PC-3 (cell line): Measurements from ENCODE around the gene ALCAM. TPM values are rescaled to one million over a fixed set of nuclear protein-coding genes. Genes with fewer than 3 reads are reported as not detected.

ENCODE experiments used
- ATAC-seq: fragments of 200-7000 bp; cut with Tn5 transposase; 2 replicates; pipeline ENCODE4 v1.9.1; 2020; ENCODE audit warnings: mild to moderate bottlenecking, moderate library complexity
- BruUV-seq: library from RNA; stranded (reverse); fragments of 400-500 nt; replicated peaks from 2 replicates; lab custom pipeline; 2021; lab: Mats Ljungman, UMichigan
- CTCF ChIA-PET: fragments of 300-600 bp; sonication (Branson Sonifier 250); formaldehyde crosslinking; loops from one replicate; lab custom pipeline; 2022; ENCODE audit warnings: antibody characterized with exemption; lab: Charles Lee
- POLR2A ChIA-PET: fragments of 300-600 bp; sonication (Branson Sonifier 250); formaldehyde crosslinking; loops from one replicate; lab custom pipeline; 2022; ENCODE audit warnings: antibody characterized with exemption; ENCODE audit not compliant: unreplicated experiment; lab: Charles Lee
- DNase-seq: peaks from one replicate; pipeline ENCODE4 v3.0.0-alpha.2; 2015
- H2AFZ ChIP-seq: fragments of 300-600 bp; sonication (generic); 2 replicates; pipeline ENCODE4 v1.6.0; 2016; ENCODE audit warnings: antibody characterized with exemption, low read length
- H3F3A ChIP-seq: fragments of 300-600 bp; sonication (generic); one replicate; pipeline ENCODE4 v1.6.0; 2017; ENCODE audit warnings: antibody characterized with exemption, low read length, control low read depth, mild to moderate bottlenecking; ENCODE audit not compliant: unreplicated experiment
- H3K27ac ChIP-seq: fragments of 300-600 bp; sonication (generic); 2 replicates; pipeline ENCODE4 v1.5.1; 2016; ENCODE audit warnings: mild to moderate bottlenecking, low read length
- H3K27me3 ChIP-seq: fragments of 300-600 bp; sonication (generic); 2 replicates; pipeline ENCODE4 v1.6.1; 2016; ENCODE audit warnings: low read length, mixed read lengths
- H3K36me3 ChIP-seq: fragments of 300-600 bp; sonication (generic); 2 replicates; pipeline ENCODE4 v1.6.1; 2016; ENCODE audit warnings: low read depth, mixed run types, low read length, mixed read lengths
- H3K4me1 ChIP-seq: fragments of 300-600 bp; sonication (generic); 2 replicates; pipeline ENCODE4 v1.5.1; 2016; ENCODE audit warnings: low read length; ENCODE audit not compliant: insufficient read depth
- H3K4me2 ChIP-seq: fragments of 300-600 bp; sonication (generic); 2 replicates; pipeline ENCODE4 v1.6.0; 2016; ENCODE audit warnings: low read length
- H3K4me3 ChIP-seq: fragments of 300-600 bp; sonication (generic); 2 replicates; pipeline ENCODE4 v1.5.1; 2016; ENCODE audit warnings: mild to moderate bottlenecking, low read length, mixed read lengths
- H3K79me2 ChIP-seq: fragments of 300-600 bp; sonication (generic); 2 replicates; pipeline ENCODE4 v1.6.1; 2017; ENCODE audit warnings: low read length, mixed read lengths
- H3K9ac ChIP-seq: fragments of 300-600 bp; sonication (generic); 2 replicates; pipeline ENCODE4 v1.6.0; 2016; ENCODE audit warnings: mild to moderate bottlenecking, low read length
- H3K9me2 ChIP-seq: fragments of 300-600 bp; sonication (generic); replicated peaks from 2 replicates; pipeline ENCODE4 v1.6.1; 2016; ENCODE audit warnings: mixed run types, low read length, mixed read lengths
- H3K9me3 ChIP-seq: fragments of 300-600 bp; sonication (generic); 2 replicates; pipeline ENCODE4 v1.6.1; 2016; ENCODE audit warnings: low read length, mixed read lengths
- H4K20me1 ChIP-seq: fragments of 300-600 bp; sonication (generic); 2 replicates; pipeline ENCODE4 v1.6.1; 2016; ENCODE audit warnings: low read length, mixed read lengths
- CTCF ChIP-seq: fragments of 300-600 bp; sonication (generic); conservative IDR thresholded peaks from 2 replicates; pipeline ENCODE4 v1.5.1; 2017; ENCODE audit warnings: antibody characterized with exemption, low read depth, mild to moderate bottlenecking, low read length
- EZH2 ChIP-seq: fragments of 300-600 bp; sonication (generic); IDR thresholded peaks from one replicate; pipeline ENCODE4 v1.6.1; 2017; ENCODE audit warnings: antibody characterized with exemption, mild to moderate bottlenecking, low read length; ENCODE audit not compliant: unreplicated experiment
- EZH2phosphoT487 ChIP-seq: fragments of 300-600 bp; sonication (generic); IDR thresholded peaks from 2 replicates; pipeline ENCODE4 v1.6.1; 2018; ENCODE audit warnings: mild to moderate bottlenecking, antibody characterized with exemption, low read length, borderline replicate concordance
- intact Hi-C: fragments of 100-400 bp; cut with micrococcal nuclease; formaldehyde crosslinking; loops from 2 replicates; pipeline ENCODE4 v1.9.0; 2023
- total RNA-seq: library from RNA; depleted of rRNA; stranded (reverse); fragments of >200 nt; gene quantifications from 2 replicates; pipeline ENCODE4 v1.2.3, GENCODE V29; 2014

Gene ALCAM
- total RNA-seq, 1 experiment from 2014 or later = 169 TPM

- TF ChIP-seq EZH2 (no peak), EZH2phosphoT487 (no peak), CTCF (no peak)
- Histone ChIP-seq H3F3A (no peaks in the 10 kb centered on the region), H3K36me3 (no peaks in the 10 kb centered on the region), H3K9ac (no peak overlapping the region), H3K9me2 (no peaks in the 10 kb centered on the region), H3K4me2 (no peak overlapping the region), H2AFZ (no peak overlapping the region), H3K27ac (no peak overlapping the region), H3K4me3 (no peak overlapping the region), H3K9me3 (no peaks in the 10 kb centered on the region), H3K27me3 (no peaks in the 10 kb centered on the region), H3K4me1 (no peaks in the 10 kb centered on the region), H4K20me1 (no peaks in the 10 kb centered on the region), H3K79me2 (no peaks in the 10 kb centered on the region)
- CTCF ChIA-PET = no interaction called here
- no peak for ATAC-seq
- DNase-seq = no peak
- BruUV-seq = no TSS peak
- intact Hi-C loops = no loop called here
- POLR2A ChIA-PET = no interaction called here
Observed at GRCh38 chr3:105345156-105345555, 21.6 kb upstream of the ALCAM start.

- Histone ChIP-seq H3K27ac (no peak overlapping the region), H3K79me2 (no peaks in the 10 kb centered on the region), H3K4me2 (no peak overlapping the region), H3K4me1 (peaks cover 20% of the 10 kb centered on the region), H4K20me1 (no peaks in the 10 kb centered on the region), H3K27me3 (no peaks in the 10 kb centered on the region), H3K9ac (no peak overlapping the region), H3F3A (no peaks in the 10 kb centered on the region), H3K4me3 (no peak overlapping the region), H3K9me2 (no peaks in the 10 kb centered on the region), H3K36me3 (no peaks in the 10 kb centered on the region), H3K9me3 (no peaks in the 10 kb centered on the region), H2AFZ (no peak overlapping the region)
- BruUV-seq = no TSS peak
- POLR2A ChIA-PET = interaction anchor here (0.6 kb wide), 1 partner anchor 119 kb away, joined by 3 read pairs; no protein-coding TSS in a partner anchor
- intact Hi-C loops = no loop called here
- ATAC-seq (no peak), DNase-seq (no peak)
- CTCF ChIA-PET = no interaction called here
- no peak for TF ChIP-seq CTCF
- TF ChIP-seq EZH2phosphoT487 = no peak
- no peak for TF ChIP-seq EZH2
Observed at GRCh38 chr3:105347625-105348302, 18.9 kb upstream of the ALCAM start.

- H3K79me2 ChIP-seq = no peaks in the 10 kb centered on the region
- no peaks in the 10 kb centered on the region for H3K36me3 ChIP-seq
- TF ChIP-seq CTCF = no peak
- TF ChIP-seq EZH2phosphoT487 = no peak
- no peak for TF ChIP-seq EZH2
- no peak overlapping the region for H3K27ac ChIP-seq
- ATAC-seq (no peak), DNase-seq (no peak)
- H2AFZ ChIP-seq = no peak overlapping the region
- intact Hi-C loops = no loop called here
- H3K27me3 ChIP-seq = no peaks in the 10 kb centered on the region
- peaks cover 26% of the 10 kb centered on the region for H3K4me1 ChIP-seq
- H3K9me3 ChIP-seq = no peaks in the 10 kb centered on the region
- ChIA-PET POLR2A (interaction anchor here (0.6 kb wide), 1 partner anchor 120 kb away, joined by 3 read pairs; no protein-coding TSS in a partner anchor), CTCF (no interaction called here)
- no peak overlapping the region for H3K4me3 ChIP-seq
- H3K9me2 ChIP-seq = no peaks in the 10 kb centered on the region
- no peaks in the 10 kb centered on the region for H3F3A ChIP-seq
- BruUV-seq = no TSS peak
- no peak overlapping the region for H3K9ac ChIP-seq
- no peak overlapping the region for H3K4me2 ChIP-seq
- no peaks in the 10 kb centered on the region for H4K20me1 ChIP-seq
Observed at GRCh38 chr3:105348307-105348706, 18.4 kb upstream of the ALCAM start.
